ENCODE data around the gene PRDM16.

DNA sequence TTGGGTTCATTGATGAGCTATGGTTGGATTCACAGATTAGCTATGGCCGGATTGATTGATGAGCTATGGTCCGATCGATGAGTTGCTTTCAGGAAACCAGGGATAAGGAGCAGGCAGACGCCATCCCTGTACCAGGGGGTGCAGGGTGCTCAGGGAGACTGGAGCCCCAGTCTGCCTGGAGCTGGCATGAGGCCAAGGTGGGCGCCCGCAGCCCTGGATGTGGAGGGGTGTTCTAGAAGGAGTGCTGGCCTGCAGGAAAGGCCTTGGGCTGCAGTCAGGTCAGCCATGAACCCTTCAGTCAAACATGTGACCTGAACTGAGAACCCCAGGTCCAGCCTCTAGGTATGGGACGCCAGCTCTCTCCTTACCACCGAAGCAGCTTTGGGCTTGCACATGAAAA, 212.7 kb downstream of the PRDM16 start:
- TF ChIP-seq, protein P1, sequence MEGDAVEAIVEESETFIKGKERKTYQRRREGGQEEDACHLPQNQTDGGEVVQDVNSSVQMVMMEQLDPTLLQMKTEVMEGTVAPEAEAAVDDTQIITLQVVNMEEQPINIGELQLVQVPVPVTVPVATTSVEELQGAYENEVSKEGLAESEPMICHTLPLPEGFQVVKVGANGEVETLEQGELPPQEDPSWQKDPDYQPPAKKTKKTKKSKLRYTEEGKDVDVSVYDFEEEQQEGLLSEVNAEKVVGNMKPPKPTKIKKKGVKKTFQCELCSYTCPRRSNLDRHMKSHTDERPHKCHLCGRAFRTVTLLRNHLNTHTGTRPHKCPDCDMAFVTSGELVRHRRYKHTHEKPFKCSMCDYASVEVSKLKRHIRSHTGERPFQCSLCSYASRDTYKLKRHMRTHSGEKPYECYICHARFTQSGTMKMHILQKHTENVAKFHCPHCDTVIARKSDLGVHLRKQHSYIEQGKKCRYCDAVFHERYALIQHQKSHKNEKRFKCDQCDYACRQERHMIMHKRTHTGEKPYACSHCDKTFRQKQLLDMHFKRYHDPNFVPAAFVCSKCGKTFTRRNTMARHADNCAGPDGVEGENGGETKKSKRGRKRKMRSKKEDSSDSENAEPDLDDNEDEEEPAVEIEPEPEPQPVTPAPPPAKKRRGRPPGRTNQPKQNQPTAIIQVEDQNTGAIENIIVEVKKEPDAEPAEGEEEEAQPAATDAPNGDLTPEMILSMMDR (IDR thresholded peaks at IDR 0.05): no peak
- TF ChIP-seq EZH2 (IDR thresholded peaks at IDR 0.05; ENCODE audit: borderline replicate concordance, insufficient read depth, low read depth, low read length, poor library complexity, severe bottlenecking): no peak
